B cell (primary cell): ENCODE measurements around the gene GPA33.

Source experiments
- CTCF ChIP-seq: fragments of 200-600 bp; IDR thresholded peaks from one replicate; pipeline ENCODE4 v1.8.0; 2022; ENCODE audit warnings: antibody characterized with exemption, mild to moderate bottlenecking
- EZH2 ChIP-seq: IDR thresholded peaks from 2 replicates; pipeline ENCODE4 v1.6.1; 2012; ENCODE audit warnings: borderline replicate concordance, low read depth, mild to moderate bottlenecking, moderate library complexity, low read length; ENCODE audit not compliant: insufficient read depth, poor library complexity, severe bottlenecking

- TF ChIP-seq CTCF: no peak
- no peak for TF ChIP-seq EZH2
Measured at GRCh38 chr1:167064621-167065020, 25.6 kb downstream of the GPA33 start.
